Stimulated activated CD4-positive, alpha-beta T cell treated with anti-CD3 and anti-CD28 coated beads, Interleukin-4, amount 100 ng/mL, for 48 hours (primary cell): ENCODE data around the gene SHQ1.
"Not testable (repeated sequence)": the region's sequence is repeated elsewhere in the genome, so short reads cannot be mapped to it uniquely, and the experiment has no call there.

Source experiments
- DNase-seq, 2 donors: peaks; one replicate each; pipeline ENCODE4 v3.0.0-alpha.2; 2020; ENCODE audit warnings: low read depth in 2 of 2

The SHQ1 gene

DNA sequence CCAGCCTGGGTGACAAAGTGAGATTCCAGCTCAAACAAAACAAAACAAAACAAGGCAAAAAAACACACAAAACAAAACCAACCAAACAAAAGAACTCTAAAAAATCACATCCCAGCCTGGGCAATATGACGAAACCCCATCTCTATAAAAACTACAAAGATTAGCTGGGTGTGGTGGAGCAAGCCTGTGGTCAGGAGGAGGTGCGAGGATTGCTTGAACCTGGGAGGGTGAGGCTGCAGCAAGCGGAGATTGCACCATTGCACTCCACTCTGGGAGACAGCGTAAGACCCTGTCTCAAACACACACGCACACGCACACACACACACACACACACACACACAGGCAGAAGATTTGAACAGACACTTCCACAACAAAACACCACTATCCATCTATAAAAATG is 99.6 kb downstream of the SHQ1 start:
- no peak for DNase-seq

DNA sequence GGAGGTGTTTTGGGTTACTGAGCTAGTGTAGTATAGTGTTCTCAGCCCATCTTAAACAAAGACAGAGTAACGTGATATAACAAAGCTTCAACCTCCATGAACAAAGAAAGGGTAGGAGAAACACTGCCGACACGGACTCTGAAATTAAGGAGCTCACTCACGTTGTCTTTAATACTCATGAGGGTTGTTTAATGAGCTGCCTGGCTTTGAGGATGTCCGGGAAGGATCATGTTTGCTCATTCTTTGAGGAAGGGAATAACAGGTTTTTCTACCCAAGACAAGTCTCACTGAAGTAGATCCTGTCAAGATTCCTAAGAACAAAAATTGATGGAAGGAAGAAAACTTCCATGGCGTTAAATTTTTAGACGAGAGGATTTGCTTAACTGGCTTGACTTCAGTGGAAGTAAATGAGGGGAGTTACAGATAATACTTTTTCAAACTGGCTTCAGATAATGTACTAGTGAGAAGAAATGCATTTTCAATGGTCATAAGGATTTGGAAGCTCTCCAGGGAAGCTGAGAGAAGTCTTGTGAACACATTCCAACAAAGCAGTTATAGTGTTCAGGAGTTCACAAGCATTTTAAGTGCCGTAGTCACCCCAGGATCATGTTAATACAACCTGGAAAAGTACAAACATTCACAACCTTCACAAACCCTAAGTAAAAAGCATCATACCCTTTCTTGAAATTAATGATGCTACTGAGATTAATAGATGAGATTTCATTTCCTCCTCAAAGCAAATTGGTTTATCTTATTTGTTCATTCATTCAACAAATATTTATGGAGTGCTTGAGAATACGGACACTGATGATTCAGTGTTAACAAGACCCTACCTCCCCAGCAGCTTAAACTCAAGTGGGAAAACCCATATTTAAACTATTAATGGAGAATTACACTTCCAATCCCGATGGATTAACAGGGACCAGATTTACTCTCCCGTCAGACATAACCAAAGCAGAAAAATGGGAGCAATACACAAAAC is 101.5 kb downstream of the SHQ1 start:
- no peak for DNase-seq

DNA sequence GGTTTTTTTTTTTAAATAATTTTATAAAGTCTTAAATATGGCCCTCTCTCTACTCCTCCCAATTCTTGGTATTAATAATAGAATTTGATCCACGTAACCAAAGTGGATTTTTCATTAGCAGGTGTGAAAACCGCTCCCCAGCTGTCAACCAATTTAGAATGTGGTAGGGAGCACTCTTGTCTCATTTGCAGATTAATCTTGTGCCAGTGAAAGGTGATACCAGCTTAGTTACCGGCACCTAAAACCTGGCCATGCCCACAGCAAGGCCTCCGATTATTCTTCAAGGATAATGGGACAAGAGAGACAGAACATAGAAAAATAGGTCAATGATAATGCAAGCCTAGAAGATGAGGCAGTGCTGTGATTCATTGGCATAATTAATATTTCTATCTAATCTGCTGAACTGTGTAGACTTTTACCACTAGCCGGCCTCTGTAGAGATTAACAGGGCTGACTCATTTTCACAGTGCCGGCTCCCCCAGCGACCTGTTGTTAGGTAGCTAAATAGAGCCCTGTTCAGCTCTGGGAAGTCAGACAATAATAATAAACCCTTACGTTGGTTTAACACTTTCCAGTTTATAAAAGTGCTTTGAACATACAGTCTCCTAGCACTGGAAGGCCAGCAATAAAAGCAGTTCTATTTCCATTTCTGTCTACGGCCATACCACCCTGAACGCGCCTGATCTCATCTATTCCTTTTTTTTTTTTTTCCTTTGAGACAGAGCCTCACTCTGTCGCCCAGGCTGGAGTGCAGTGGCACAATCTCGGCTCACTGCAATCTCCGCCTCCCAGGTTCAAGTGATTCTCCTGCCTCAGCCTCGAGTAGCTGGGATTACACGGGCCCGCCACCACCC is 102.9 kb downstream of the SHQ1 start:
- no peak for DNase-seq

DNA sequence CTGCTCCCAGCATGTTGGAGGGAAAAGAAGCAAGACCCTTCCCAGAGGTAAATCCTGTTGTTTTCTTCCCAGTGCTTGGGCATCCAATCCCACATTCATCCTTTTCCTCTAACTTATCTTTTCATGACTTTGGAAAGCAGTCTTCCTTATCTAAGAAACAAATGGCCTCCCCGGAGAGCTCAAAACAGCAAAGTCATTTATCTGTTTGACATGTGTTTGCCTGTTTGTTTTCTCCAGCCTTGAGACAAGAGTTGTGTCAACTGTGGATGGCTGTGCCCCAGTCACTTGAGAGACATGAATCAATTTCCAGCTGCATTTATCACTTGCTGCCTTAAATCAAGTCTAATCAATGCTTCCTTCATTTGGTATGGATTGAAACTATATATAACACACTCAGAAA is 103.9 kb downstream of the SHQ1 start:
- no peak for DNase-seq

DNA sequence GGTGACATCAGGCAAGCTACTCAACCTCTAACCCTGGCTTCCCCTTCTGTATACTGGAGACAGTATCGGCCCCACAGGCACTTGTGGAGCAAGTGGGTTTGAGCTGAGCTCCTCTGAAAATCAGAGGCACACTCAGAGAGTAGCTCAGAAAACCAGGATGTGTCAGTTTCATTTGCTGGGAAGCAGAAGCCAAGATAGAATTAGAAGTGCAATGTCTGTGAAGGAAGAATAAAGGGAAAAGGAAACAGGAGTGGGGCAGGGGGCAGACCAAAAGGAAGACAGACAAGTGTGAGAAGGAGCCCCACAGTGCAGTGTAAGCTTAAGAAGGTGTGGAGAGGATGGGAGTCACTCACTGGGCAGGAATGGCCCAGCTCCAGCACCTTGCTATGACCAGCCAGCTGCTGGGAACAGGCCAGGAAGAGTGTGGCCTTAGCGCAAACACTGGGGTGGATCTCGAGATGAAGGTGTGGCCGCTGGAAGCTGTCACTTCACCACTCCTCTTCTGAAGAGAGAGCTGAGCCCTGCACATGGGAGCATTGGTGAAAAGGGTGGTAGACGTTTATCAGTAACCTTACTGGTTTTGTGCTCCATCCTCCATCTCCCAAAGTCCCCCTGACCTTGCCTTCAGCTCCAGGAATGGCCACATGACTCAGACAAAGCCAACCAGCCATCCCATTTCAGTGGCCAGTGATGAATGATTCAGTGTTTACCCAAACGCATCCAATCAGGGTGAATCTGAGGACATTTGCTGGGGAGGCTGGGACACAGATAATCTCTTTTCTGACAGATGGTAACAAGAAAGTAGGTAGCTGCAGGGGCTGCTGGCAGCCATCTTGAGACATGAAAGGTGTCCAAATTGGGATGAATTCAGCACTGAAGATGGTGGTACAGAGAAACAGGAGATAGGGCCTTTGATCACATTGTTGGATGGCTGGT is 108.4 kb downstream of the SHQ1 start:
- no peak for DNase-seq

DNA sequence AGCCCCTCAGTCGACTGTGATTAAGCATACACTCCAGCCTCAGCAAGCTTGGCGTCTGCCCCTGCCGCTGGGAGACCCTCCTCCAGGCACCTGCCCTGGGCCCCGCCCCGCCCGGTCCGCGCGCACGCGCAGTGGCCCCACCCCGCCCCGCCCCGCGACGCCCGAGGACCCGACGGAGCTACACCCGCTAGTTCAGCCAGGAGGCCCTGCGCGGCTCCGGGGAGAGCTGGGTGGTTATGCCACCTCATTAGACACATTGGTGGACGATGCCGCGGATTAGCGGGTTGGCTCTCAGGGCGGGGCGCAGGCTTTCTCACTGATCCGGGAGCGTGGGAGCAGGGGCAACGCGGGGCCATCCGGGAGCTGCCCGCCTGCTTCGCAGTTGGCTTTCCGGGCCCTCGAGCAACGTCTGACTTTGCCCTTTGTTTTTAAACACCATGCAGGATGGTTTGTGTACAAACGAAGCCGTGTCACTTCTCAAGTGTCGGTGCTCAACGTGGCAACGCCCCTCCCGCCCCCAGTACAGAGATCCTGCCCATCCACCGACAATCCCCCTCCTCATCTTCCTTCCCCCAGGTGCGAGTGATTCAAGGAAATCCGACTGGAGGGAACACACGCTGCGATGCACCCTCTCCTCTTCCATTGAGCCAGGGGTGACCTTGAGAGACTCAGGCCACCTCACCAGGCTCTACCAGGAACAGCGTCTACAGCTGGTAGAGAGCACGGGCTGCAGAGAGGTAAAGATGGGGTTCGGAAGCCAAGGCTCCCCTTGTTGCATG is 109.3 kb downstream of the SHQ1 start:
- DNase-seq: peak; percentile 55 to 61

DNA sequence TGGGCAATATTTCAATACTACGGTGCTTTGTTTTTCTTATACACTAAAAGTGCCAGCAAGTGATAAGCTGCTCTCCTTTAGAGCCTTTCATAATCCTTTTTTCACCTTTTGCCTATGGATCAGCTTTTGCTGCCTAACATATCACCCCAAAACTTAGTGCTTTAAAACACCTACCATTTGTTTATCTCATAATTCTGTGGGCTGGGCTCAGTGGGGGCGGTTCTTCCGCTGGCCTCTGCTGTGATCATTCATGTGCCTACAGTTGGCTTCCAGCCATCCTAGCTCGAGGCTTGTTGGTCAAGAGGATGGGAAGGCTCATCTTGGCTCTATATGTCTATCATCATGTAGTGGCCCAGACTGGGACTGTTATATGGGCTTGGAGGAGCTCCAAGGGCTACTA is 113.2 kb downstream of the SHQ1 start:
- not testable (repeated sequence) for DNase-seq

DNA sequence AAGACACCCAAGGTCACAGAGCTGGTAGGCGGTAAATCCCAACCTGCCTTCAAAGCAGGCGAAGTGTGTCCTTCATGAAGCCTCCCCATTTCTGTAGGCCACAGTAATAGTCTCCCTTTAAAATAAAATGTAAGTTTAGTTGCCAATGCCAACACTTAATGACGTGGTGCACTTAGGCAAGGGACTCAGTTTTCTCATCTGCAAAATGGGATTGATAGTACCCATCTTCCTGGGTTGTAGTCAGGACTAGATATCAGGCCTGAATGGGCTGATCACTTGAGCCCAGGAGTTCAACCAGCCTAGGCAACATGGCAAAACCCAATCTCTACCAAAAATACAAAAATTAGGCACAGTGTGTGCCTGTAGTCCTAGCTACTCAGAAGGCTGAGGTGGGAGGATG is 114.6 kb downstream of the SHQ1 start:
- no peak for DNase-seq

DNA sequence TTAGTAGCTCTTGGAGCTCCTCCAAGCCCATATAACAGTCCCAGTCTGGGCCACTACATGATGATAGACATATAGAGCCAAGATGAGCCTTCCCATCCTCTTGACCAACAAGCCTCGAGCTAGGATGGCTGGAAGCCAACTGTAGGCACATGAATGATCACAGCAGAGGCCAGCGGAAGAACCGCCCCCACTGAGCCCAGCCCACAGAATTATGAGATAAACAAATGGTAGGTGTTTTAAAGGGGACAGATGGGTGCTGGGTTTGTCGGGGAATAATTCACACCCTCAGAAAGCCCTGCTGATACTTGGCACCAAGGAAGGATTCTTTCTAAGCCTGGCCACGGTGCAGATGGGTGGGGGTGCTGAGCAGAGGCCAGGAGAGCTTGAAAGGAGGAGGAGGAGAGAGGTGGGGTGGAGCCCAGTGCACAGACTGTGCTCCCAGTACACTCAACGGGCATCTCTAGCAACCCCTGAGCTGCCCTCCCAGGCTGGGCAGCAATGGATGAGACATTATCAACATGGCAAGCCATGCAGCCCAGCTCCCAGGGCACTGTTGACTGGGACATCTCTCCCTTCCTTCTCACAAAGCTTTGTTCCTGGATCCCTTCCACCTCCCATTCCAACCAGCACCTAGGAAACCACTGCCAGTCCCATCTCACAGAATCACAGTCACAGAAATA is 115.4 kb downstream of the SHQ1 start:
- not testable (repeated sequence) for DNase-seq

DNA sequence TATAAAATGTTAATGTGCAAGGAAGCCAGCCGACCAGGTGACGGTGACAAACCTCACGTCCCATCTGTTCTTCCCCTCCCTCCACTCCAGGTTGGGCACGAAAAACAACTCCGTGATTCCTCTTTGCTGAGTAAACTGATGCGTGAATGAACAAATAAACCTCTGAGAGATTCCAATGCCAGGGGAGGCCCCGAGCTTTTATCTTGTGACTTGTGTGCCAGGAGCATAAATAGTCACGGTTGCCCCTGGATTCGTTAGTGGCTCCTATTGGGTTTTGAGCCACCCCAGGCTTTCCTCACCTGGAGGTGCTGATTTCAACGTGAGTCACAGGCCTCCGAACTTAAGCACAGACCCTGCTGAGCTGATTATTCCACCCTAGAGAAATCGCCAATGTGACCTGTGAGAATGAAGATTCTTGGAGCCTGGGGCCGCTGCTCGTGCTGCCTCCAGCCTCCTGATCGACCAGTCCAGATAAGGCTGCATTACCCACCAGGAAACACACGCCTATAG is 119.2 kb downstream of the SHQ1 start:
- DNase-seq: no peak

DNA sequence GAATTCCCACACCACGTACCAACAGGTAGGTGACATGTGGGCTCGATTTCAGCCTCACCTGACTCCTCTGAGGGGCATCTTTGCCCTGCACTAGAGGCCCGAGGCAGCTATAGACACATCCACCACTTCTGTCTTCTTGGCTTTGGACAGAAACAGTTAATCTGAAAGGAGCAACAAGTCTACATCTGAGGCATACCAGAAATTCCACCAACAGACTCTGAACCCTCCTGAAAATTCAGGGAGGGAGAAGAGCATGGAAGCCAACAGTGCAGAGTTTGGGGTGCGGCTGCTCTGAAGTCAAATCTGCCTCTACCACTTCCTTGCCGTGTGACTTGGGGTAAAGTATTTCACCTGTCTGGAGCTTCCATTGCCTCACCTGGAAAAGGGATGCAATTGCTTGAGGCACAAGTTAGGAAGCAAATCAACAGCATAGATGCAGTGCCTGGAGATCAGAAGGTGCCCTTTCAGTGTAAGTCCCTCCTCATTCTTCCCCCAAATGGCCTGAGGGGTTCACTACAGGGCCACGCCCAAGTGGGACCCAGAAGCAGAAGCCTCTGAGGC is 119.8 kb downstream of the SHQ1 start:
- DNase-seq: no peak

DNA sequence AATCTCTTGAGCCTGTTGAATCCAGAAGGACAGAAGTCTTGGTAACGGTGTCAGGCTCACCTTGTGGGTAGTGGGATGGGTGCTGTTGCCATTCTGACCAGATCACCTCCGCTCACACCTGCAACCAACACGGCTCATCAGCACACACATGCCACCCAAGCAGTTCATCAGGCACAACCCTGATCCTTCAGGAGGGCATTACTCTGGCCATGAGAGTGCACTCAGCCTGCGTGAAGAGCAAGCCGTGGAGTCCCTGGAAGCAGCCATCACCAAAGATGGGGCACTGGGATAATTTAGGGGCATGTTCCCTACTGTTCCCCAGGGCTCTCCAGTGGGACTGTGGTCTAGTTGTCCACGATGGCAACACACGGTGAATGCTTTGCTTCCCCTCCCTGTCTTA is 120.5 kb downstream of the SHQ1 start:
- no peak for DNase-seq

DNA sequence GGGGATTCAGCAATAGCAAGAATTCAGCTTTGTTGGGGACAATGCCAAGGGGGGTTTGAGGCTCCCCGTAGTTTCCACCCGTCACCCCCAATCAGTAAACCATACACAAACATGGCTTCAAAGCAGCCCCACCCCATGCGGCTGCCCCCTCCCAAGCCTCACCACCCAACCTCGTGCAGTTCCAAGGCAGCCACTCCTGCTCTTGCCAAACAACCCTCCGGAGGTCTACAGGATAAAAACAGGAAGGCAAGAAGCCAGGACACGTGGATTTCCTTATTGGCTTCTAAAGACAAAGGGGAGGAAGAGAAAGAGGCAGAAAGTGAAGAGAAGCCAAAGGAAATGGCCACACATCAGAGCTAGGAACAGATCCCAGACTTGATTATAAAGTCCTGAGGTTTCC is 121.1 kb downstream of the SHQ1 start:
- no peak for DNase-seq

DNA sequence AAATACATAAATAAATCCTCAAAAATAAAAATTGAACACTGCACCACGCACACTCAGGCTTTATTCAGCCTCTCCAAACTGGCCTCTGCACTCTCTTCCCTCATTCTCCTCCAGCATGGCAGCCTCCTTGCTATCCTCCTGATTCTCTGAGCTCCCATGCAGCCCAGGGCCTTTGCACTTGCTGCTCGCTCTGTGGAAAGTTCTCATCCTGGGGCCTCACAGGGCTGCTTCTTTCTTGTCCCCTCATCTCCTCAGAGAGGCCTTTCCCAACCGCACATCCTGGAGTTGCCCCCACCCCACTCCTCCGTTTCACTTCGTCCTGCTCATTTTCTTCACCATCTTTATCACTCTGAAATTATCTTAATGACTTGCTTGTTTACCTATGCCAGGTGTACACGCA is 123.0 kb downstream of the SHQ1 start:
- DNase-seq: no peak

DNA sequence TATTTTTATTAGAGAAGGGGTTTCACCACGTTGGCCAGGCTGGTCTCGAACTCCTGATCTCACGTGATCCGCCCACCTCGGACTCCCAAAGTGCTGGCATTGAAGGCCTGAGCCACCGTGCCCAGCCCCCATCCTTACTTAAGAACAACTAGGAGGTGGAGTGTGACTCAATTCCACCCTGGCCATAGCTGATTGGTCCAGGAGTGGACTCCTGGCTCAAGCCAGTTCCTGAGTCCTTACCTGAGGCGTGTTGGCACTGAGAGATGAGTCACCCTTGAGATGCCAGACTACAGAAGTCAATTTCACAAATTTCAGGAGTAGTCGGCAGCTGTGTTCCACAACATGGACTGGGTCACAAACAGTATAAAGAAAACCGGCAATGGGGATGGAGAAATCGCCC is 124.2 kb downstream of the SHQ1 start:
- no peak for DNase-seq

DNA sequence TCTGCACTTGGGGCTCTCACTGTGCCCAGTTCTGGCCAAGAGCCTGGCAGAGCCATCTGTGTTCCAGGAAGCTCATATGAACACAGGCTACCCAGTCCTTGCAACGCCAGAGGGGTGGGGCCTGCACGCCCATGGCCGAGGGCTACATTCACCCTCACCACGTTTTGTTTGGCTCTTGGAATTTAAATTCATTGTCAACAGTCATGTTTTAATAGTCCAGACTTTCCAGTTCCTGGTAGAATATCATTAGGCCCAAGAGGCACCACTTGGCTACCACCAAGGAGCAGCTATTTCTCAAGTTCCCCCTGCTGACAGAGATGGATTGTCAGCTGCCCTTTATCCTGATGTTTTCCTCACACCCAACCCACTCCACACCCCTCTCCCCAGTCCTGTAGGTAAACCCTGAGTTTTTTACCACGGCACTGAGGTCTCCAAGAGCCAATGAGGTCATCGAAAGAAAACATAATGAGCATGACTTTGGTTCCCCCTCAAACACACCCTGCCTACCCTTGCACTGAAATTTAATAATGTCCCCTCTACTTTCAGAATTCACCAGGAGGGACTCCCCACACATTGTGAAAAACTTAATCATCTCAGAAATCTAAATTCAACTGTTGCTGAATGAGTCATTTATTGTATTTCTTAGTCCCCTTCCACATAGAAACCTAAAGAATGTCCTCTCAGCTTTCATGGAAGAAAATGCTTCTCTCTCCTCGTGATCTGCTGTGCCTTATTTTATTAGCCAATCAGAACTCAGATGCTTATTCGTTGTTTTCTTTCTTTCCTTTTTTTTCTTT is 125.1 kb downstream of the SHQ1 start:
- DNase-seq: no peak

DNA sequence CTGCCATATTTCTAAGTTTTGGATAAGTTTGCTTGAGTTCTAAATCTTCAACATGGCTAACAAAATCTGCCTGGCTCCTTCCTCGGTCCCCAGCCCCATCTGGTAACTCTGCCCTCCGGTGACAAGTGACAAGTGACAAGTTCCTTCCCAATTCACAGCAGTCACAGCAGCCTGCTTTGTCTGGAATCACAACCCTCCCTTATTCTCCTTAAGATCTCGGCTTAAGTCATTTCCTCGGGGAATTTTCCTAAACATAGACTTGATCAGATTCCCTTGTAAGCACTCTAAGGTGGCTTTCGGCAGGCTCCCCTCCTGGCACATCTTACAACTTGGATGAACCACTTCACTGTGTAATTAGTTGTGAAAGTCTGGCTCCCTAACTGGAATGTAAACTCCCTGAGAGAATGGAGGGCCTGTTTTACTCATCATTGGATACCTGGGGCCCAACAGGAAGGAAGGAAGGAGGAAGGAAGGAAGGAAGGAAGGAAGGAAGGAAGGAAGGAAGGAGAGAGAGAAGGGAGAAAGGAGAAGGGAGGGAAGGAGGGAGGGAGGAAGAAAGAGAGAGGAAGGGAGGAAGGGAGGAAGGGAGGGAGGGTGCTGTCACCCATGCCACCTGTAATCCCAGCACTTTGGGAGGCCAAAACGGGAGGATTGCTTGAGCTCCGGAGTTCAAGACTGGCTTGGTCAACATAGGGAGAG is 126.4 kb downstream of the SHQ1 start:
- no peak for DNase-seq

DNA sequence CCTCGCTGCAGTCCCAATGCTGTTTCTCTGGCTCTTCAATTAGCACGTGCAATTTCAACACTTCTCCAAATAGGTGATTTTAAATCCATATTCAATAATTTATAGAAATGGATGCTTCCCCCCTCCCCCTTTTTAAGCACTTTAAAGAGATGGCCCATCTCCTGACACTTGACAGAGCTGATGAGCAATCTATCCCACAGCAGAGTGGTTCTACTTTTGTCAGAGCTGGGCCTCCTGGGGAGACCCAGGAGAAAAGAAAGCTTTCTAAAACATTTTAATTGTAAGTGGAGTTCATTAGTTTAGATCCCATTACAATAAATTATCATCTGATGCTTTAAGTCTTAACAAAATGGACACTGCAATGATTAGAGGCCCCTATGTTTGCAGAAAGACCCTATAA is 127.7 kb downstream of the SHQ1 start:
- no peak for DNase-seq
